Body of pancreas (tissue), 4 donors: ENCODE data around the gene SUGCT. TPM values are rescaled to one million over a fixed set of nuclear protein-coding genes. Genes with fewer than 3 reads are reported as not detected.

Source experiments
- ATAC-seq: fragments of 150-250 bp; one replicate; pipeline ENCODE4 v1.9.1; 2016
- DNase-seq, 4 donors: peaks; one replicate each; pipeline ENCODE4 v3.0.0-alpha.2; 2019
- H3K27ac ChIP-seq, 4 donors: fragments of 200-600 bp; sonication (generic); 1 replicate in 3 of 4; 2 replicates in 1 of 4; pipeline versions ENCODE4 v1.5.1 to v1.6.1; 2016 to 2019; ENCODE audit warnings: mild to moderate bottlenecking in 1 of 4, mixed read lengths in 1 of 4, moderate library complexity in 1 of 4
- H3K27me3 ChIP-seq, 2 donors: fragments of 200-600 bp; sonication (generic); one replicate each; pipeline ENCODE4 v1.6.0; 2016; ENCODE audit warnings: mild to moderate bottlenecking in 1 of 2
- H3K36me3 ChIP-seq, 2 donors: fragments of 200-600 bp; sonication (generic); replicated peaks in 1 of 2; 2 replicates each; pipeline ENCODE4 v1.5.1; 2016; ENCODE audit warnings: low read depth in 2 of 2; ENCODE audit not compliant: insufficient read depth in 1 of 2
- H3K4me1 ChIP-seq: fragments of 200-600 bp; sonication (generic); one replicate; pipeline ENCODE4 v1.6.0; 2016
- H3K4me3 ChIP-seq, 2 donors: fragments of 200-600 bp; sonication (generic); 1 replicate in 1 of 2; 2 replicates in 1 of 2; pipeline ENCODE4 v1.5.1; 2016 to 2019
- H3K9me3 ChIP-seq, 3 donors: fragments of 200-600 bp; sonication (generic); 1 replicate in 2 of 3; 2 replicates in 1 of 3; pipeline ENCODE4 v1.5.1; 2016
- POLR2A ChIP-seq, 3 donors: fragments of 450-650 bp; IDR thresholded peaks; one replicate each; pipeline ENCODE4 v1.6.1; 2016; ENCODE audit warnings: antibody characterized with exemption in 3 of 3, mild to moderate bottlenecking in 2 of 3
- WGBS, 2 donors: methylation state at CpG; one replicate each; pipeline ENCODE4 v1.1.5; 2017; 5-methylcytosine and 5-hydroxymethylcytosine counted together
- intact Hi-C: fragments of 100-400 bp; cut with DNase I; formaldehyde crosslinking; loops from one replicate; pipeline ENCODE4 v1.15.1; 2023
- total RNA-seq, 2 donors: library from RNA; depleted of rRNA; stranded (reverse); fragments of >200 nt; gene quantifications; one replicate each; pipeline ENCODE4 v1.1.0, GENCODE V29; 2016
- TF ChIP-seq, protein P1 (sequence below), 7 experiments: fragments of 450-650 bp in 4 of 7; fragments of 200-600 bp in 3 of 7; sonication (generic) in 3 of 7; IDR thresholded peaks; one replicate each; pipeline ENCODE4 v1.5.1; 2016 to 2019; ENCODE audit warnings: antibody characterized with exemption in 7 of 7

The SUGCT gene
- total RNA-seq, 2 donors from 2014 or later = 0.78 to 1.3 TPM

DNA sequence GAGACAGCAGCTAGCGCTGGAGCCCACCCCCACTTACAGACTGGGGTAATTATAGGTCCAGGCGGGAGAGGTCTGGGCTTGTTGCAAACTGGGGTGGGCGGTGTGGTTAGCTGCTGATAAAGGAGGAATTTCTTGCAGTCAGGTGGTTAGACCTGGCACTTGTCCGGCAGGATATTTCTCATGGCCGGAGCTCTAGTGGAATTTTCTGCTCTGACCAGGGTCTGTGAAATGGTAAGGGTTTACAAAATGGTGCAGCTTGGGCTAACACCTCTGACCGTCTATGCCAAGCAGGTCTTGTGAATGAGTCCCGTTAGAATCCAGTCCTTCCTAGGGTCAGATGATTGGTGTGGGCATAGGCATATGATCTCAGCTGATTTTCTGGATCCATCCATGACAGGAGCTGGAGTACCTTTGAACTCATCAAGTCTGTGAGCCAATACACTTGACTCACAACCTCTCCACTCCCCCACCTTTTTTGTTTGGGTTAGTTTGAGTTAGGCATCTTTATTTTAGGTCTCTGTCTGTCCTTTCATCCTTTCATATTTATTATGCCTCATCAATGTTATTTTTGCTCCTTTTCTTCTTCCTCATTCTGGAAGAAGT lies 213.4 kb downstream of the SUGCT start:
- no peak for ATAC-seq
- H3K27ac ChIP-seq = no peak overlapping the region
- no peak for DNase-seq
- no peak overlapping the region for H3K4me3 ChIP-seq
- no peaks in the 10 kb centered on the region for H3K36me3 ChIP-seq
- TF ChIP-seq, protein P1, sequence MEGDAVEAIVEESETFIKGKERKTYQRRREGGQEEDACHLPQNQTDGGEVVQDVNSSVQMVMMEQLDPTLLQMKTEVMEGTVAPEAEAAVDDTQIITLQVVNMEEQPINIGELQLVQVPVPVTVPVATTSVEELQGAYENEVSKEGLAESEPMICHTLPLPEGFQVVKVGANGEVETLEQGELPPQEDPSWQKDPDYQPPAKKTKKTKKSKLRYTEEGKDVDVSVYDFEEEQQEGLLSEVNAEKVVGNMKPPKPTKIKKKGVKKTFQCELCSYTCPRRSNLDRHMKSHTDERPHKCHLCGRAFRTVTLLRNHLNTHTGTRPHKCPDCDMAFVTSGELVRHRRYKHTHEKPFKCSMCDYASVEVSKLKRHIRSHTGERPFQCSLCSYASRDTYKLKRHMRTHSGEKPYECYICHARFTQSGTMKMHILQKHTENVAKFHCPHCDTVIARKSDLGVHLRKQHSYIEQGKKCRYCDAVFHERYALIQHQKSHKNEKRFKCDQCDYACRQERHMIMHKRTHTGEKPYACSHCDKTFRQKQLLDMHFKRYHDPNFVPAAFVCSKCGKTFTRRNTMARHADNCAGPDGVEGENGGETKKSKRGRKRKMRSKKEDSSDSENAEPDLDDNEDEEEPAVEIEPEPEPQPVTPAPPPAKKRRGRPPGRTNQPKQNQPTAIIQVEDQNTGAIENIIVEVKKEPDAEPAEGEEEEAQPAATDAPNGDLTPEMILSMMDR (IDR thresholded peaks at IDR 0.05) = no peak
- TF ChIP-seq POLR2A (IDR thresholded peaks at IDR 0.05) = no peak
- intact Hi-C loops = no loop called here
- no peaks in the 10 kb centered on the region for H3K4me1 ChIP-seq
- WGBS, 2 donors = 78 to 83% methylated on average over 7 of the region's 7 CpGs
- no peaks in the 10 kb centered on the region for H3K9me3 ChIP-seq
- no peaks in the 10 kb centered on the region for H3K27me3 ChIP-seq

DNA sequence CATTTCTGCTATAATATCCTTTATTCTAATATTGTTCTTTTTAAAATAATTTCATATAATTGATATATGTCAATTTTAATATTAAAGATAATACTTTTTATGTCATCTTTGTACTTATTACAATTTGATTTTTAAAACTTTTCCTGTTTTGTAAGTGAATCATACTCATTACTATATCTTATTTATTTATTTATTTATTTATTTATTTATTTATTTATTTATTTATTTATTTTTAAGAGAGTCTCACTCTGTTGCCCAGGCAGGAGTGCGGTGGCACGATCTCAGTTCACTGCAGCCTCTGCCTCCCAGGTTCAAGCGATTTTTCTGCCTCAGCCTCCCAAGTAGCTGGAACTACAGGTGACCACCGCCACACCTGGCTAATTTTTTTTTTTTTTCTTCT lies 215.3 kb downstream of the SUGCT start:
- ATAC-seq (no peak), DNase-seq (no peak)
- H3K4me3 ChIP-seq = no peak overlapping the region
- no peaks in the 10 kb centered on the region for H3K4me1 ChIP-seq
- no peaks in the 10 kb centered on the region for H3K27me3 ChIP-seq
- WGBS, 2 donors = 88 to 93% methylated on average over 4 of the region's 4 CpGs
- H3K36me3 ChIP-seq = no peaks in the 10 kb centered on the region
- TF ChIP-seq POLR2A (IDR thresholded peaks at IDR 0.05) = no peak
- TF ChIP-seq, protein P1 (IDR thresholded peaks at IDR 0.05) = no peak
- no peak overlapping the region for H3K27ac ChIP-seq
- intact Hi-C loops = no loop called here
- H3K9me3 ChIP-seq = no peaks in the 10 kb centered on the region

DNA sequence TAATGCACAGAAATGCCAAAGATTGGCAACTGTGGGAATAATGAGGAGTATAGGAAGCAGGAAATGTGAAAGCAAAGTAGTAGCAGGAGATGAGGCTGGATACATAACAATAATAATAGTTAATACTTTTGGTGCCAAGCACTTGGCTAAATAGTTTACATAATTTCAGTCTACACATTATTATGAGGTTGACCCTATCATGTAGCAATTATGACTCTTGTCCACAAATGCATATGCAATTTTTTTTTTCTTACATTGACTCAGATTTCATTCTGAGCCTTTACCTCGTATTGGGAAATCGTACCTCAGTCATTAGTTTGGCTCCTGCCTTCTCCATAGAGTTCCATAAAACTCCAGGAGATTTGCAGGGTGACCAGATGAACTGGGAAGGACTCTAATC lies 219.9 kb downstream of the SUGCT start:
- H3K4me3 ChIP-seq = no peak overlapping the region
- no peaks in the 10 kb centered on the region for H3K27me3 ChIP-seq
- H3K36me3 ChIP-seq = no peaks in the 10 kb centered on the region
- intact Hi-C loops = no loop called here
- H3K27ac ChIP-seq = no peak overlapping the region
- TF ChIP-seq, protein P1 (IDR thresholded peaks at IDR 0.05) = no peak
- no peak for TF ChIP-seq POLR2A (IDR thresholded peaks at IDR 0.05)
- 82 to 84% methylated on average over 2 of the region's 2 CpGs for WGBS, 2 donors
- H3K9me3 ChIP-seq = no peaks in the 10 kb centered on the region
- ATAC-seq (no peak), DNase-seq (no peak)
- no peaks in the 10 kb centered on the region for H3K4me1 ChIP-seq

DNA sequence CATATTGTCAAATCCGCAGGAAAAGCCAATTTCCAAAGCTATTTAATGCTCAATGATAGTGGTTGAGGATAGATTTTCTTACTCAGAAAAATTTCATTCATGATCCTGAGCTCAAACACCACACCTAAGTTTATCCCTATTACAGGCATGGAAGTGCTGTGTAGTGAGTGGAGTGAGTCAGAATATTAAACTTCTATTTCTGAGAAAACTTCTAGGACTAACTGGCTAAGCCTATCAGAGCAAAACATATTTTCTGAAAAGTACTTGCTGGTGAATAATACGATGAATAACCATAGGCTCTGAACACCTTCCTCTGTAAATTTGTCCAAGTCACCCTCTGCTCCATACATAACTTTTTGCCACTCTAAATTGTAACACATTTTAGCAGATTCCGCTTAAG lies 221.5 kb downstream of the SUGCT start:
- DNase-seq (no peak), ATAC-seq (no peak)
- Histone ChIP-seq H3K27me3 (no peaks in the 10 kb centered on the region), H3K4me3 (no peak overlapping the region), H3K4me1 (no peaks in the 10 kb centered on the region), H3K36me3 (no peaks in the 10 kb centered on the region), H3K9me3 (no peaks in the 10 kb centered on the region), H3K27ac (no peak overlapping the region)
- 78 to 86% methylated on average over 3 of the region's 3 CpGs for WGBS, 2 donors
- TF ChIP-seq, protein P1 (IDR thresholded peaks at IDR 0.05) = no peak
- TF ChIP-seq POLR2A (IDR thresholded peaks at IDR 0.05) = no peak
- intact Hi-C loops = no loop called here
